ENCODE results near the gene TMEM191C.
"Not testable (repeated sequence)": the region's sequence is repeated elsewhere in the genome, so short reads cannot be mapped to it uniquely, and the experiment has no call there.

DNA sequence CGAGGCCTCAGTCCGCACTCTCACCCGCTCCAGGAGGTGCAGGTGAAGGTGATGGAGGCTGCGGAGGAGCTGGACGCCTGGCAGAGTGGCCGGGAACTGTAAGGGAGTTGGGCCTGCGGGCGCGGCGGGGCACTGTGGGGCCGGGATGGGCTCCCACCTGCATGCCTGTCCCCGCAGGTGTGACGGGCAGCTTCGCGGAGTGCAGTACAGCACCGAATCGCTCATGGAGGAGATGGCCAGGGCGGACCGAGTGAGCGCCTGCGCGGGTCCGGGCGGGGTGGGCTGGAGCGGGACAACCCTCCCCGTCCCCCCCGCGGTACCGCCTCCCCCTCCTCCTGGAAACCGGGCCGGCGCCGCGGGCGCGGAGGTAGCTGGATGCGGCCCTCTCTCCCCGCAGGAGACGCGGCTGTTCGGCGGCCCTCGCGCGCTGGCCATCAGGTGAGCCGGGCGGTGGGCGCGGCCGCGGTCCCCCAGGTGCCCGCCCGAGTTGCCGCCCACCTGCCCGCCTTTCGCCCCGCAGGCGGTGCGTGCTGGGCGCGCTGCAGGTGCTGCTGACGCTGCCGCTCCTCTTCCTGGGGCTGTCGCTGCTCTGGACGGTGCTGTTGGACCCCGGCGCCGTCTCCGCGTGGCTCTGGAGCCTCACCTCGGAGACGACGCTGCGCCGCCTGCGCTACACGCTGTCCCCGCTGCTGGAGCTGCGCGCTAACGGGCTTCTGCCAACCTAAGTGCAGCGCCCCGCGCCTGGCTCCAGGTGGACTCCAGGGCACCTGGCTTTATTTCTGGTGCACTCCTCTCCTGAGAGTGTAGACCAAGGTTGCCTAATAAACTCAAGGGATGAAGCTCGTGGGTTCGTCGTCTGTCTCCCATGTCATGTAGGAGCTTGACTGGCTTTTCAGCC, 2.2 kb downstream of the TMEM191C start:
- not testable (repeated sequence) for TF ChIP-seq CTCF, POLR2A, EP300, POLR2AphosphoS5 (IDR thresholded peaks at IDR 0.05)

All from sigmoid colon (tissue), 4 donors.